ENCODE measurements around the gene LAMB2.

DNA sequence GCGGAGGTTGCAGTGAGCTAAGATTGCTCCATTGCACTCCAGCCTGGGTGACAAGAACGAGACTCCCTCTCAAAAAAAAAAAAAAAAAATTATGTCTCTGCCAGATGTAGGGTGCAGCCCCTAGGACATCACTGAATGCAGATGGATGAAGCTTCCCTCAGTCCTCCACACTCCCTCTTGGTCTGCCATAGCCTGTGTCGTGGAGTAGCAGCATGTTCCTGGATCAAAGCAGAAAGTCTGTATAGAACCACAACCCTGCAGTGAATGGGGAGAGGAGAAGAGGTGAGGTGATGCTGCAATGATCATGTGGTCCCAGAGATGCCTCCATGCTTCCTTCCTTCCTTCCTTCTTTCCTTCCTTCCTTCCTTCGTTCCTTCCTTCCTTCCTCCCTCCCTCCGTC, 15.3 kb upstream of the LAMB2 start:
- TF ChIP-seq, protein P1, sequence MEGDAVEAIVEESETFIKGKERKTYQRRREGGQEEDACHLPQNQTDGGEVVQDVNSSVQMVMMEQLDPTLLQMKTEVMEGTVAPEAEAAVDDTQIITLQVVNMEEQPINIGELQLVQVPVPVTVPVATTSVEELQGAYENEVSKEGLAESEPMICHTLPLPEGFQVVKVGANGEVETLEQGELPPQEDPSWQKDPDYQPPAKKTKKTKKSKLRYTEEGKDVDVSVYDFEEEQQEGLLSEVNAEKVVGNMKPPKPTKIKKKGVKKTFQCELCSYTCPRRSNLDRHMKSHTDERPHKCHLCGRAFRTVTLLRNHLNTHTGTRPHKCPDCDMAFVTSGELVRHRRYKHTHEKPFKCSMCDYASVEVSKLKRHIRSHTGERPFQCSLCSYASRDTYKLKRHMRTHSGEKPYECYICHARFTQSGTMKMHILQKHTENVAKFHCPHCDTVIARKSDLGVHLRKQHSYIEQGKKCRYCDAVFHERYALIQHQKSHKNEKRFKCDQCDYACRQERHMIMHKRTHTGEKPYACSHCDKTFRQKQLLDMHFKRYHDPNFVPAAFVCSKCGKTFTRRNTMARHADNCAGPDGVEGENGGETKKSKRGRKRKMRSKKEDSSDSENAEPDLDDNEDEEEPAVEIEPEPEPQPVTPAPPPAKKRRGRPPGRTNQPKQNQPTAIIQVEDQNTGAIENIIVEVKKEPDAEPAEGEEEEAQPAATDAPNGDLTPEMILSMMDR (IDR thresholded peaks at IDR 0.05) = no peak
- no peak for TF ChIP-seq EP300 (IDR thresholded peaks at IDR 0.05)
